NCI-H82 (cell line): Measurements from ENCODE around the gene DNAJC30.
A peak's percentile ranks its signal among the peaks of the same experiment; 100 is the strongest.
"Not testable (repeated sequence)": the region's sequence is repeated elsewhere in the genome, so short reads cannot be mapped to it uniquely, and the experiment has no call there.

ENCODE experiments used
- DNase-seq: peaks from one replicate; lab custom pipeline; 2025; lab: John Stamatoyannopoulos, UW

Gene DNAJC30

DNA sequence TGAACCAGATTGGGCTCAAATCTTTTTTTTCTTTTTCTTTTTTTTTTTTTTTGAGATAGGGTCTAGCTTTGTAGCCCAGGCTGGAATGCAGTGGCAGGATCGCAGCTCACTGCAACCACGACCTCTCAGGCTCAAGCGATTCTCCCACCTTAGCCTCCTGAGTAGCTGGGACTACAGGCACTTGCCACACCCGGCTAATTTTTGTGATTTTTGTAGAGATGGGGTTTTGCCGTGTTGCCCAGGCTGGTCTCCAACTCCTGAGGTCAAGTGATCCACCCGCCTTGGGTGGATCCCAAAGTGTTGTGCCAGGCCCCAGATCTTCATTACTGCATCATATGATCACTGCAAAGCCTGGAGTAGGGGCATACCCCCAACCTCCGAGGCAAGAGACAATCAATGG is 2.8 kb downstream of the DNAJC30 start:
- no peak for DNase-seq

DNA sequence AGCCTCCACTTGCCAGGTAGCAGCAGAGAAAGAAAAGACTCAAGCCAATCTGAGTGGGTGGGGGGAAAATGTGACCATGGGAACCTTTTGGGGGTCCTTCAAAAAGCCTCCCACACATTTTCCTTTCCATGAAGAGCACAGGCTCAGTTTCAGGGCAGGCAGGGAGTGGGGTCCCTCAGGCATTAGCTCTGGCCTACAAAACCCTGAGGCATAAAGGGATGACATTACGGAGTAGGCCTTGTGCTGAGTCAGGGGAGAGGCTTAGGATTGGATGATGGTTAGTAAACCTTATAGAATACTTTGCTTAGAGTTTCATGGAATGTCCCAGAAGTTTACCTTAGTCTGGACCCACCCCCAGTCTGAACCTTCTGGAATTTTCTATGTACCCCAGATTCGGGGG is 3.5 kb downstream of the DNAJC30 start:
- no peak for DNase-seq

DNA sequence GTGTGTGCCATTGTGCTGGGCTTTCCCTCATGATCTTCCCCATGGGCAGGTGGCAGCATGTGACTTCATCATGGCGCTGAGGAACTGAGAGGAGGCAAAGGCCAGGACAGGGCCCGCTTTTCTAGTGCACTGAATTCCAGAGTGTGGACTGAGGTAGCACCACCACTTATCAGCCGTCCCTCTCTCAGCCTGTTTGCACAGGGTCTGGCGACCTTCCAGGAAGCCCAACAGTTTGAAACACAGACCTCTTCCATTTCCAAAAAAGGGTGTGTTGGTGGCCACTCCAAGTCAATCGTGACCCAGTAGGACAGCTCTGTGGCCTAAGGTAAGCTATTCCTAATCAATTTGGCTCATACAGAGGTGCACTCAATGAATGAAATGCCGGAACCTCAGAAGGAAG is 4.4 kb downstream of the DNAJC30 start:
- no peak for DNase-seq

DNA sequence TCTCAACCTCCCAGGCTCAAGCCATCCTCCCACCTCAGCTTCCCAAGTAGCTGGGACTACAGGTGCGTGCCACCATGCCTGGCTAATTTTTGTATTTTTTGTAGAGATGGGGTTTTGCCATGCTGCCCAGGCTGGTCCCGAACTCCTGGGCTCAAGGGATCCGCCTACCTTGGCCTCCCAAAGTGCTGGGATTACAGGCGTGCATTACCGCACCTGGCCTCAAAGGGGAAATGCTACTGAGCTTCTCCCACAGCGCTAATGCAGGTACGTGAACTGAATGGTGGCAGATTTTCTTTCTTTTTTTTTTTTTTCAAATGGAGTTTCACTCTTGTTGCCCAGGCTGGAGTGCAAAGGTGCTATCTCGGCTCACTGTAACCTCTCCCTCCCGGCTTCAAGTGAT is 7.2 kb downstream of the DNAJC30 start:
- not testable (repeated sequence) for DNase-seq

DNA sequence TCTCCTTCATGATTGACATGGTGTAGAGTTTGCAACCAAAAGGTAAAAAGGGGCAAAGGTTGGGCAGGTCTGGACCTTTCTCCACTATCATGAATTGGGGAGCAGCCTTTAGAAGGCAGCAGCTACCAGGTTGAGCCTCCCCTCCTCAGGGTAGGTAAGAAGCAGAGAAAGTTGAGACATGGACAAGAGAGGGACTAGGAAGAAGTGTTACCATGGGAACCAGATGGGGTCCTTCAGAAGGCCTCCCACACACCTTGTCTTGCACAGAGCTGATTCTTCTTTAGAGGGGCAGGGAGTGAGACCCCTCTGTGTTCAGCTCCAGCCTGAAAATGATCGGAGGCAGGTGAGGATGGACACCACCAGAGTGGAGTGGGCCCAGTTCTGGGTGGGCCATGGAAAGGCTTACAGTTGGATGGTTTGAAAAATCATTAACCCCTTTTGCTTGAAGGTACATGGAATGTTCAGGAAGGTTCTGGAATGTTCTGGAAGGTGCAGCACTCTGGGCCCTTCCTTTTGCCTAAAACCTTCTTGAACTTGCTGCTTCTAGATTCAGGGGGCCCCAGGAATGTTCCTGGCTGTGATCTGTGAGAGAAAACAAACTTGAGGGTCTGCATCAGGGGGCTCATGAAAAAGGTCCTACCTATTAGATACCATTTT is 8.7 kb downstream of the DNAJC30 start:
- no peak for DNase-seq

- no peak for DNase-seq
Measured at GRCh38 chr7:73671857-73672445, 11.3 kb downstream of the DNAJC30 start.

GRCh38 chr7:73671322-73671661 is 12.0 kb downstream of the DNAJC30 start:
- no peak for DNase-seq

- DNase-seq: no peak
Measured at GRCh38 chr7:73669858-73670385, 13.3 kb downstream of the DNAJC30 start.

- DNase-seq: no peak
Measured at GRCh38 chr7:73669288-73669701, 14.0 kb downstream of the DNAJC30 start.

DNA sequence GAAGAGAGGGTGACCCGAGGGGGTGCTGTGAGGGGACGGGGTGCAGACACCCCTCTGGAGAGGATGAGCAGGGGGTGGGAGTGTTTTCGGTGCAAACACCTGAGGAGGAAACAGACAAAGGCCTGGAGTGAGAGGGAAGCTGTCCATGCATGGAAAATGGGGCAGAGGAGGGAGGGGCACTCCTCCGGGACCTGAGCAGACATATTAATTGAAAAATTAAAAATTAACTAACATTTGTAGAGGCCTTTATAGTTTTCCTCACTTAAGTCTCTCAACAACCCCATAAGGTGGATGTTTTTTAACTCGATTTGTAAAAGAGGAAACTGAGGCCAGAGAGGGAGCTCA is 14.4 kb downstream of the DNAJC30 start:
- DNase-seq: no peak

DNA sequence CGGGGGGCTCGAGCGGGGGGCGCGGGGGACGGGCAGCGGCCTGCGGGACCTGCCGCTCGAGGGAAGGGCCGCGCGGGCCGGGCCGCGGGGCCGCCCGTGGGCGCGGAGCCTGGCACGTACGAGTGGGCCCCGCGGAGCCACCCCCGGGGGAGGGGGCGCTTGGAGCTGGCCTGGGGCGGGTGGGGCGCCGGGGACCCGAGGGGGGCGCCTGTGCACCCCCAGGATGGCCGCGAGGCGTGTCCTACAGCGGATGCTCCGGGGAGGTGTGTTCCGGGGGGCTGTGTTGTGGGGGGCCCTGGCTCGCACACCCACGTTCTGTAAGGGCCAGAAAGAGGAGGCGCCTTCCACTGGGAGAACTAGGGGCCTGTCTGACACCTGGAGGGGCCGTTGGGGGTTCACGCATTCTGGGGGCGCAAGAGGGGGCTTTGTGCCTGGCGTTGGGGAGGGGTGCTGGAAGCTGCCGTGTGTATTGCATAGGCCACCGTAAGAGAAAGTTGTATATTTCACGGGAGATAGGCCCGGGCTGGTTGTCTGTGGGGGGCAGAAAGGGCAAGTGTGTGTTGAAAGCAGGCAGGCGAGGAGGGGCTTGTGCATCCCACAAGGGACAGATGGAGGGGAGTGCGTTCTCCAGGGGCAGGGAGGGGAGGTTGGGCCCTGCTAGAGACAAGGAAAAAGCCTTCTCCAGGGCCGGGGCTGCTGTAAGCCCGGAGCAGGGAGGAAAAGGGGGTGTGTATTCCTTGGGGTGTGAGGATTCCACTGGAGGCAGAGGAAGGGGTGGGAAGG is 15.0 kb downstream of the DNAJC30 start:
- DNase-seq: peak; percentile 87

GRCh38 chr7:73667344-73668102 is 15.7 kb downstream of the DNAJC30 start, which contains the start of gene VPS37D:
TSS of gene VPS37D (plus strand) at chr7:73667831. CDS start at chr7:73667959, 128 bp downstream.
- DNase-seq: peak; percentile 89

DNA sequence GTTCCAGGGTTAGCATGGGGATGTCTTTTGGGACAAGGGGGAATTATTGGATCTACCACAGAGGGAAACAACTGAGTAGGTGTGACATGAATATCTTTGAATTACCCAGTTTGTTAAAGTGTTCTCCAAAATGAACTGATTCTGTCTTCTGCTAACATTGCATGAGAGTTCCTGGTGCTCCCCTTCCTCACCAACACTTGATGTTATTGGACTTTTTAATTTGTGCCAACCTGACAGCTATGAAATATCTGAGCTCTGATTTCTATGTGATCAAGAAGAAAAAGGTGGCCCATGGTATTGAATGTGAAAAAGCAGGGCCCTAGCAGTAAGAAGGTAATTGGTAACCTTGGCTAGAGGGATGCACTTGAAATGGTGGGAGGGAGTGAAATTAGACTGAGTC is 20.2 kb downstream of the DNAJC30 start:
- no peak for DNase-seq

DNA sequence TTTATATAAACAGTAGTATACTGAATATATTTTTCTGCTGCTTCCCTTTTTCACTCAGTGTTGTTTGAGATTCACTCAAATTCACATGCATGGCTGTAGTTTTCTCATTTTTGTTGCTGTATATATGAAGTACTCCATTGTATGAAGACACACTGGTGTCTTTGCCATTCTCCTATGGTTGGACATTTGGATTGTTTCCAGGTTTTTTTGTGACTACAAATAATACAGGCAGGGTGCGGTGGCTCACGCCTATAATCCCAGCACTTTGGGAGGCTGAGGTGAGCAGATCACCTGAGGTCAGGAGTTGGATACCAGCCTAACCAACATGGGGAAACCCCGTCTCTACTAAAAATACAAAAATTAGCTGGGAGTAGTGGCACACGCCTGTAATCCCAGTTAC is 22.7 kb downstream of the DNAJC30 start:
- DNase-seq: not testable (repeated sequence)

DNA sequence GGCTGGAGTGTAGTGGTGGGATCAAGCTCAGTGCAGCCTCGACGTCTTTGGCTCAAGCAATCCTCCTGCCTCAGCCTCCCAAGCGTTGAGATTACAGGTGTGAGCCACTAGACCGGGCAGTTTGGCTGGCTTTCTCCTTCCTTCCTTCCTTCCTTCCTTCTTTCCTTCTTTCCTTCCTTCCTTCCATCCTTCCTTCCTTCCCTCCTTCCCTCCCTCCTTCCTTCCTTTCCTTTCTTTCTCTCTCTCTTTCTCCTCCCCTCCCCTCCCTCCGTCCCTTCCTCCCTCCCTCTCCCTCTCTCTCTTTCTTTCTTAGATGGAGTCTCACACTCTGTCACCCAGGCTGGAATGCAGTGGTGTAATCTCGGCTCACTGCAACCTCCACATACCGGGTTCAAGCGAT is 23.3 kb downstream of the DNAJC30 start:
- DNase-seq: no peak

DNA sequence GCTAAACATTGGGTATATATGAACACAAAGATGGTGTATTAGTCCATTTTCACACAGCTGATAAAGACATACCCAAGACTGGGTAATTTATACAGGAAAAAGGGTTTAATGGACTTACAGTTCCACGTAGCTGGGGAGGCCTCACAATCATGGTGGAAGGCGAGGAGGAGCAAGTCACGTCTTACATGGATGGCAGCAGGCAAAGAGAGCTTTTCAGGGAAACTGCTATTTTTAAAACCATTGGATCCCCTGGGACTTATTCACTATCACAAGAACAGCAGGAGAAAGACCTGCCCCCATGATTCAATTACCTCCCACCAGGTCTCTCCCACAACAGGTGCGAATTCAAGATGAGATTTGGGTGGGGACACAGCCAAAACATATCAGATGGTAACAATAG is 27.9 kb downstream of the DNAJC30 start:
- DNase-seq: not testable (repeated sequence)

- peak; percentile 89 for DNase-seq
Measured at GRCh38 chr7:73652541-73652949, 30.7 kb downstream of the DNAJC30 start.

- DNase-seq: no peak
Measured at GRCh38 chr7:73650524-73650923, 32.7 kb downstream of the DNAJC30 start.

- DNase-seq: no peak
Measured at GRCh38 chr7:73649576-73649975, 33.7 kb downstream of the DNAJC30 start.

- no peak for DNase-seq
Measured at GRCh38 chr7:73648593-73649332, 34.5 kb downstream of the DNAJC30 start.

DNA sequence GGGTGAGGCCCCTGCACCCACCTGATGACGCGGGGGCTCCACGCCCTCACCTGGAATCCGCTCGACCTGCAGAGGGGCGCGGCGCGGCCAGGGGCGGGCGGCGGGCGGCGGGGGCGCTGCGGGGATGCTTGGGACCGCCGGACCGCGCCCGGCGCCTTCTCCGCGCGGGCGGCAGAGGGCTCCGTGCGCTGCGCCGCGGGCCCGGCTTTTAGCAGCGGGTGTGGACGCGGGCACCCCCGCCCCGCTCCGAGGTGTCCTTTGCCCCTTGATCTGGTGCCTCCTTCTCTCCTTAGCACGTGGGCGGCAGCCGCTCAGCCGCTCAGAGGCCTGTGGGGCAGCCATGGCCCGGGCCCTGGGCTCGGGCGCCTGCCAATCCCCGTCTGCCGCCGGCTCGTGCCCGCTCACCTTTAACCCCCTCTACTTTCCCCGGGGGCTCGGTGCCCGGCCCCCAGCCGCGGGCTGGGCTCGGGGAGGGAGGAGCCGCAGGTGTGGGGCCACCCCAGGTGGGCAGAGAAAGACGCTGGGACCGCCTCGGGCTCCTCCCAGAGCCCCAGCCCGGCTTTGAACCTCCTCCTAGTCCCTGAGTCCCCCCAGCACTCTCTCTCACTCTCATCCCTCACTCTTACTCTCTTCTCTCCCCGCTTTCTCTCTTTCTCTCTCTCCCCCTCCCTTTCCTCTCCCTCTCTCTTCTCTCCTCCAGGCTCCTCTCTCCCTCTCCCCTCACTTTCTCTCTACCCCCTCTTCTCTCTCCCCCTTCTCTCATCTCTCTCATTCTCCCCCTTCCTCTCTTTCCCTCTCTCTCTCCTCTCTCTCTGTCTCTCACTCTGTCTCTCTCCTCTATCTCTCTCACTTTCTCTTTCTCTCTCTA is 35.3 kb downstream of the DNAJC30 start:
- peak; percentile 37 for DNase-seq
